GM12892 (cell line): Measurements from ENCODE around the gene KCNG2.

Experiments used
- POLR2A ChIP-seq: IDR thresholded peaks from 2 replicates; pipeline ENCODE4 v1.6.1; 2011; ENCODE audit warnings: low read depth, low read length, control low read depth
- POLR2AphosphoS5 ChIP-seq: IDR thresholded peaks from 2 replicates; pipeline ENCODE4 v1.6.1; 2011; ENCODE audit warnings: low read depth, low read length, control low read depth
- TAF1 ChIP-seq: IDR thresholded peaks from 2 replicates; pipeline ENCODE4 v1.6.1; 2011; ENCODE audit warnings: low read depth, mild to moderate bottlenecking, control low read depth, low read length, borderline replicate concordance

GRCh38 chr18:79805926-79806487 lies 8.3 kb downstream of the KCNG2 start:
- TF ChIP-seq POLR2A: no peak
- TF ChIP-seq TAF1: no peak
- TF ChIP-seq POLR2AphosphoS5: no peak
